22Rv1 (cell line): Measurements from ENCODE around the gene ALDH4A1.
"Not testable (repeated sequence)": the region's sequence is repeated elsewhere in the genome, so short reads cannot be mapped to it uniquely, and the experiment has no call there.

Experiments
- H3K27ac ChIP-seq: fragments of 450-650 bp; 2 replicates; pipeline ENCODE4 v1.5.1; 2017
- CTCF ChIP-seq: fragments of 450-650 bp; IDR thresholded peaks from 2 replicates; pipeline ENCODE4 v1.5.1; 2017; ENCODE audit warnings: mild to moderate bottlenecking
- ZFX ChIP-seq: fragments of 450-650 bp; IDR thresholded peaks from 2 replicates; pipeline ENCODE4 v1.6.1; 2017; ENCODE audit warnings: antibody characterized with exemption, borderline replicate concordance

ALDH4A1 gene

GRCh38 chr1:18840145-18840544 is 62.2 kb downstream of the ALDH4A1 start:
- no peak overlapping the region for H3K27ac ChIP-seq
- TF ChIP-seq ZFX (no peak), CTCF (no peak)

- no peak for TF ChIP-seq ZFX
- no peak for TF ChIP-seq CTCF
- H3K27ac ChIP-seq, result no peak overlapping the region
Measured at GRCh38 chr1:18836654-18837053, 65.7 kb downstream of the ALDH4A1 start.

GRCh38 chr1:18832319-18832718 is 70.0 kb downstream of the ALDH4A1 start:
- not testable (repeated sequence) for H3K27ac ChIP-seq

- no peak for TF ChIP-seq ZFX
- no peak overlapping the region for H3K27ac ChIP-seq
Measured at GRCh38 chr1:18831656-18832055, 70.7 kb downstream of the ALDH4A1 start.

GRCh38 chr1:18830596-18830995 is 71.8 kb downstream of the ALDH4A1 start:
- no peak overlapping the region for H3K27ac ChIP-seq
- TF ChIP-seq CTCF, result no peak
- no peak for TF ChIP-seq ZFX

GRCh38 chr1:18829671-18830070 is 72.7 kb downstream of the ALDH4A1 start:
- TF ChIP-seq ZFX (no peak), CTCF (no peak)
- H3K27ac ChIP-seq, result no peak overlapping the region

- TF ChIP-seq ZFX (no peak), CTCF (no peak)
Measured at GRCh38 chr1:18828224-18828623, 74.1 kb downstream of the ALDH4A1 start.

GRCh38 chr1:18823438-18823837 is 78.9 kb downstream of the ALDH4A1 start:
- TF ChIP-seq ZFX (no peak), CTCF (no peak)
- H3K27ac ChIP-seq, result no peak overlapping the region

More at GRCh38 chr1:18828224-18828623, 74.1 kb downstream of the ALDH4A1 start:
- no peak overlapping the region for H3K27ac ChIP-seq
